ENCODE results near the gene HOXA13. TPM values are rescaled to one million over a fixed set of nuclear protein-coding genes. Genes with fewer than 3 reads are reported as not detected.

Gene HOXA13
- total and polyA plus RNA-seq, 8 donors: 29.0 TPM; not detected in 7

- no peak overlapping the region for H3K4me3 ChIP-seq
- H3K27me3 ChIP-seq: peaks cover 36 to 100% (median 97%) of the 10 kb centered on the region in 3 donors
- intact Hi-C loops (cut with DNase I; ENCODE audit: low total_unique reads): loop anchor here (10.0 kb wide), 3 partner anchors 367 to 807 kb away; no protein-coding TSS in a partner anchor
- peaks cover 14 to 27% (median 21%) of the 10 kb centered on the region in 4 donors for H3K4me1 ChIP-seq
- WGBS, 5 donors: 27 to 41% (median 33%) methylated on average over 7 of the region's 7 CpGs
- no peaks in the 10 kb centered on the region for H3K36me3 ChIP-seq
- no peak overlapping the region for H3K27ac ChIP-seq
- TF ChIP-seq POLR2A (IDR thresholded peaks at IDR 0.05): no peak
- TF ChIP-seq POLR2AphosphoS5 (IDR thresholded peaks at IDR 0.05): no peak
- TF ChIP-seq CTCF (IDR thresholded peaks at IDR 0.05): no peak
- no peak for TF ChIP-seq EP300 (IDR thresholded peaks at IDR 0.05)
- peaks cover 0 to 7% (median 0%) of the 10 kb centered on the region in 4 donors for H3K9me3 ChIP-seq
- DNase-seq: no peak
Observed at GRCh38 chr7:27207348-27207985, 7.6 kb upstream of the HOXA13 start.

GRCh38 chr7:27205325-27206280 lies 5.7 kb upstream of the HOXA13 start:
- Histone ChIP-seq H3K27me3 (peaks cover 43 to 100% (median 97%) of the 10 kb centered on the region in 3 donors), H3K36me3 (no peaks in the 10 kb centered on the region), H3K4me3 (peak overlapping the region in 1 of 4 donors; percentile 22), H3K27ac (no peak overlapping the region), H3K9me3 (peaks cover 0 to 7% (median 0%) of the 10 kb centered on the region in 4 donors), H3K4me1 (peaks cover 24 to 40% (median 34%) of the 10 kb centered on the region in 4 donors)
- intact Hi-C loops (cut with DNase I; ENCODE audit: low total_unique reads): loop anchor here (10.0 kb wide), 3 partner anchors 369 to 809 kb away; no protein-coding TSS in a partner anchor
- no peak for DNase-seq
- WGBS, 5 donors: 7 to 14% (median 12%) methylated on average over 48 to 52 of the region's 52 CpGs
- TF ChIP-seq EP300 (IDR thresholded peaks at IDR 0.05) (no peak), POLR2A (IDR thresholded peaks at IDR 0.05) (no peak), CTCF (IDR thresholded peaks at IDR 0.05) (no peak), POLR2AphosphoS5 (IDR thresholded peaks at IDR 0.05) (no peak)

GRCh38 chr7:27204851-27205322 lies 5.0 kb upstream of the HOXA13 start:
- 5 to 9% (median 7%) methylated on average over 35 to 41 of the region's 41 CpGs for WGBS, 5 donors
- Histone ChIP-seq H3K27me3 (peaks cover 47 to 100% (median 97%) of the 10 kb centered on the region in 3 donors), H3K4me3 (peak overlapping the region in 1 of 4 donors; percentile 22), H3K9me3 (peaks cover 0 to 7% (median 0%) of the 10 kb centered on the region in 4 donors), H3K27ac (no peak overlapping the region), H3K36me3 (no peaks in the 10 kb centered on the region), H3K4me1 (peaks cover 29 to 44% (median 36%) of the 10 kb centered on the region in 4 donors)
- TF ChIP-seq POLR2AphosphoS5 (IDR thresholded peaks at IDR 0.05): no peak
- TF ChIP-seq POLR2A (IDR thresholded peaks at IDR 0.05): no peak
- intact Hi-C loops (cut with DNase I; ENCODE audit: low total_unique reads): loop anchor here (10.0 kb wide), 3 partner anchors 370 to 810 kb away; no protein-coding TSS in a partner anchor
- DNase-seq: peak in 1 of 2 donors; percentile 44

GRCh38 chr7:27203964-27204594 lies 4.2 kb upstream of the HOXA13 start:
- intact Hi-C loops (cut with DNase I; ENCODE audit: low total_unique reads): loop anchor here (10.0 kb wide), 3 partner anchors 371 to 811 kb away; no protein-coding TSS in a partner anchor
- H3K9me3 ChIP-seq: peaks cover 0 to 7% (median 0%) of the 10 kb centered on the region in 4 donors
- H3K27me3 ChIP-seq: peaks cover 50 to 100% (median 95%) of the 10 kb centered on the region in 3 donors
- no peak overlapping the region for H3K27ac ChIP-seq
- TF ChIP-seq EP300 (IDR thresholded peaks at IDR 0.05): no peak
- no peak for TF ChIP-seq CTCF (IDR thresholded peaks at IDR 0.05)
- TF ChIP-seq POLR2AphosphoS5 (IDR thresholded peaks at IDR 0.05): no peak
- no peak for TF ChIP-seq POLR2A (IDR thresholded peaks at IDR 0.05)
- 13 to 20% (median 16%) methylated on average over 4 of the region's 4 CpGs for WGBS, 5 donors
- H3K4me1 ChIP-seq: peaks cover 34 to 49% (median 41%) of the 10 kb centered on the region in 4 donors
- DNase-seq: no peak
- H3K4me3 ChIP-seq: no peak overlapping the region
- no peaks in the 10 kb centered on the region for H3K36me3 ChIP-seq

Measured in stomach (tissue), 9 donors.